Ovary (tissue), 3 donors: ENCODE measurements around the gene EBF4.

Experiments
- CTCF ChIP-seq, 3 donors: fragments of 450-650 bp in 2 of 3; fragments of 200-600 bp in 1 of 3; IDR thresholded peaks; one replicate each; pipeline versions ENCODE4 v1.5.1 to v1.8.0; 2016 to 2022; ENCODE audit warnings: antibody characterized with exemption in 3 of 3, mild to moderate bottlenecking in 1 of 3
- POLR2A ChIP-seq: fragments of 450-650 bp; IDR thresholded peaks from one replicate; pipeline ENCODE4 v1.6.1; 2017; ENCODE audit warnings: antibody characterized with exemption, mild to moderate bottlenecking, moderate library complexity
- donor health status: DM: no; HTN: no; CAD: no.

- TF ChIP-seq CTCF (IDR thresholded peaks at IDR 0.05) (no peak), POLR2A (no peak)
Observed at GRCh38 chr20:2741881-2742280, 49.3 kb downstream of the EBF4 start.
